ENCODE measurements around the gene SH3PXD2B. TPM values are rescaled to one million over a fixed set of nuclear protein-coding genes. Genes with fewer than 3 reads are reported as not detected.

SH3PXD2B gene
- total and polyA plus RNA-seq, 10 of the 15 experiments (the other 5 are each of a cell fraction or from before 2014, with no cell fraction given) = 0.05 to 1.6 (median 0.57) TPM

DNA sequence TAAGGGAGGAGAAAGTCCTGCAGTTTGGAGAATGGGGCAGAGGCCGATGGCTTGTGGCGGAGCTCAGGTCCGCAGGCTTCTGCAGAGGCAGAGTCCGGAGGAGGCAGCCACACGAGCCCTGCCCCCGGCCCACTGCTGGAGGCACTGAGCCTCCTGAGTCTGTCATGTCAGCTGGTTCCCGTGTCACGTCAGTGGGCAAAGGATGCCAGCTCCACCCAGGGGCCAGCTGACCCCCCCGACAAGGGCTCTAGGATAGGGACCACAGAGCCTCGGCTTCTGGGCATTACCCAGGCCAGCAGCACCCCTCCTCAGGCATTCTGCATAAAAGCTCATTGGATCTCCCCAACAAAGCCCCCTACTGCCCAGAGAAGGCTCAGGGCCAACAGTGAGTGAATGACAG, 8.5 kb downstream of the SH3PXD2B start (continued):
- TF ChIP-seq, protein P1, sequence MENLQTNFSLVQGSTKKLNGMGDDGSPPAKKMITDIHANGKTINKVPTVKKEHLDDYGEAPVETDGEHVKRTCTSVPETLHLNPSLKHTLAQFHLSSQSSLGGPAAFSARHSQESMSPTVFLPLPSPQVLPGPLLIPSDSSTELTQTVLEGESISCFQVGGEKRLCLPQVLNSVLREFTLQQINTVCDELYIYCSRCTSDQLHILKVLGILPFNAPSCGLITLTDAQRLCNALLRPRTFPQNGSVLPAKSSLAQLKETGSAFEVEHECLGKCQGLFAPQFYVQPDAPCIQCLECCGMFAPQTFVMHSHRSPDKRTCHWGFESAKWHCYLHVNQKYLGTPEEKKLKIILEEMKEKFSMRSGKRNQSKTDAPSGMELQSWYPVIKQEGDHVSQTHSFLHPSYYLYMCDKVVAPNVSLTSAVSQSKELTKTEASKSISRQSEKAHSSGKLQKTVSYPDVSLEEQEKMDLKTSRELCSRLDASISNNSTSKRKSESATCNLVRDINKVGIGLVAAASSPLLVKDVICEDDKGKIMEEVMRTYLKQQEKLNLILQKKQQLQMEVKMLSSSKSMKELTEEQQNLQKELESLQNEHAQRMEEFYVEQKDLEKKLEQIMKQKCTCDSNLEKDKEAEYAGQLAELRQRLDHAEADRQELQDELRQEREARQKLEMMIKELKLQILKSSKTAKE (IDR thresholded peaks at IDR 0.05; ENCODE audit: low read depth, poor library complexity, severe bottlenecking) = no peak
- TF ChIP-seq BHLHE40 (IDR thresholded peaks at IDR 0.05; ENCODE audit: borderline replicate concordance in 1 of 2, low read depth in 2 of 2, low read length in 1 of 2) (no peak), IKZF1 (conservative IDR thresholded peaks at IDR 0.05) (no peak), PAX8 (IDR thresholded peaks at IDR 0.05) (no peak), IKZF2 (IDR thresholded peaks at IDR 0.05) (no peak), ZNF384 (IDR thresholded peaks at IDR 0.05; ENCODE audit: borderline replicate concordance, low read depth, low read length) (no peak), HDAC6 (IDR thresholded peaks at IDR 0.05; ENCODE audit: unreplicated experiment) (no peak)
- TF ChIP-seq, protein P2, sequence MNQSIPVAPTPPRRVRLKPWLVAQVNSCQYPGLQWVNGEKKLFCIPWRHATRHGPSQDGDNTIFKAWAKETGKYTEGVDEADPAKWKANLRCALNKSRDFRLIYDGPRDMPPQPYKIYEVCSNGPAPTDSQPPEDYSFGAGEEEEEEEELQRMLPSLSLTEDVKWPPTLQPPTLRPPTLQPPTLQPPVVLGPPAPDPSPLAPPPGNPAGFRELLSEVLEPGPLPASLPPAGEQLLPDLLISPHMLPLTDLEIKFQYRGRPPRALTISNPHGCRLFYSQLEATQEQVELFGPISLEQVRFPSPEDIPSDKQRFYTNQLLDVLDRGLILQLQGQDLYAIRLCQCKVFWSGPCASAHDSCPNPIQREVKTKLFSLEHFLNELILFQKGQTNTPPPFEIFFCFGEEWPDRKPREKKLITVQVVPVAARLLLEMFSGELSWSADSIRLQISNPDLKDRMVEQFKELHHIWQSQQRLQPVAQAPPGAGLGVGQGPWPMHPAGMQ (IDR thresholded peaks at IDR 0.05; ENCODE audit: borderline replicate concordance) = no peak

DNA sequence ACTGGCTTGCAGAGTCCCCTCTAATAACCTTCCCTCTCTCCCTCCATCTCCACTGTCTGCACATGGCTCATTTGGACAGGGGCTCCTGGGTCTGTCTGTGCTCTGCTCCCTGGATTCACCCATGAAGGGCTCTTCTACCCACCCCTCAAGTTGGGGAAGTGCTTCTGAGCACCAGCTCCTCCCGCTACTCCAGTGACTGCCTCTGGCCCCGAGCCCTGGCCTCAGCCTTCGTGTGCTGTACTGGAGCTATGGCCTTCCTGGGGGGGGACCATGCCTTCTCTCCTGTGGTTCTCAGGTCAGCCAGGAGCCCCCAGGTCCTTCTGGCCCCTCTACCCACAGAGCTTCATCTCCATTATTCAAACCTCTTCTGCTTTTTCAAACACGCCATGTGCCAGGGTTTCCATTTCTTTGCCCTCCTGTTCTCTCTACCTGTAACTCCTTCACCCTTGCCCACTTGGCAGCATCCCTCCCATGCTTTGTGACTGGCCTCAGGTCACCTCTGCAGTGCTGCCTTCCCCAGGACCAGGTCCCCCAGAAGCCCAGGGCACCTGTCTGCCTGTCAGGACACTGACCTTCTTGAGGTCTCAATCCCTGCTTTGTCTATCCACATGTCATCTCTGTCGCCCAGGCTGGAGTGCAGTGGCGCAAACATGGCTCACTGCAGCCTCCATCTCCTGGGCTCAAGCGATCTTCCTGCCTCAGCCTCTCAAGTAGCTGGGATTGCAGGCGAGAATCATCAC, 9.5 kb downstream of the SH3PXD2B start:
- ChIA-PET SMC1A (ENCODE audit: uncharacterized antibody, unreplicated experiment) (no interaction called here), POLR2A (no interaction called here), CTCF (no interaction called here), RAD21 (ENCODE audit: unreplicated experiment) (no interaction called here)
- Histone ChIP-seq H3K79me2 (ENCODE audit: control insufficient read depth, insufficient read depth, low read length) (no peaks in the 10 kb centered on the region), H3K27me3 (replicated peaks in 1 of 2; ENCODE audit: control insufficient read depth in 2 of 2, insufficient read depth in 2 of 2, low read length in 1 of 2) (peaks cover 3% of the 10 kb centered on the region in 2 experiments; a peak in 2 of 4 replicates), H3K4me3 (no peak overlapping the region), H2AFZ (ENCODE audit: control insufficient read depth, low read depth, low read length) (no peak overlapping the region), H3K9me3 (replicated peaks; ENCODE audit: control insufficient read depth, insufficient read depth, low read length) (no peaks in the 10 kb centered on the region; the same call in 2 of the 3 replicates), H3K36me3 (ENCODE audit: control insufficient read depth in 2 of 2, insufficient read depth in 2 of 2, low read length in 1 of 2) (no peaks in the 10 kb centered on the region), H4K20me1 (ENCODE audit: control insufficient read depth, insufficient read depth) (no peaks in the 10 kb centered on the region), H3K27ac (ENCODE audit: control insufficient read depth, insufficient read depth) (no peak overlapping the region), H3K4me2 (ENCODE audit: control insufficient read depth, insufficient read depth) (no peak overlapping the region), H3K4me1 (ENCODE audit: control insufficient read depth, insufficient read depth, low read length) (no peaks in the 10 kb centered on the region), H3K9ac (ENCODE audit: control insufficient read depth, insufficient read depth, low read length) (no peak overlapping the region)
- FAIRE-seq = no peak
- no peak for DNase-seq (ENCODE audit: low read depth, low spot score)
- WGBS (ENCODE audit: insufficient coverage, insufficient replicate concordance, low lambda C conversion rate, missing lambda C conversion rate) = 33% methylated on average over 8 of the region's 8 CpGs
- ATAC-seq = no peak
- in situ Hi-C loops (cut with MboI) (no loop called here), intact Hi-C loops (cut with micrococcal nuclease; ENCODE audit: unreplicated experiment) (no loop called here)
- no TSS peak for BruUV-seq (replicated peaks)
- no peak for TF ChIP-seq ZSCAN29 (IDR thresholded peaks at IDR 0.05)
- no peak for TF ChIP-seq RFX5 (IDR thresholded peaks at IDR 0.05; ENCODE audit: low read depth, low read length)
- no peak for TF ChIP-seq EZH2 (IDR thresholded peaks at IDR 0.05; ENCODE audit: borderline replicate concordance, control insufficient read depth, low read depth, low read length)
- TF ChIP-seq EED (IDR thresholded peaks at IDR 0.05; ENCODE audit: low read depth) = no peak
- TF ChIP-seq YY1 (IDR thresholded peaks at IDR 0.05; ENCODE audit: low read depth, low read length) = no peak
- TF ChIP-seq ZNF207 (IDR thresholded peaks at IDR 0.05; ENCODE audit: borderline replicate concordance) = no peak
- TF ChIP-seq, protein P3, sequence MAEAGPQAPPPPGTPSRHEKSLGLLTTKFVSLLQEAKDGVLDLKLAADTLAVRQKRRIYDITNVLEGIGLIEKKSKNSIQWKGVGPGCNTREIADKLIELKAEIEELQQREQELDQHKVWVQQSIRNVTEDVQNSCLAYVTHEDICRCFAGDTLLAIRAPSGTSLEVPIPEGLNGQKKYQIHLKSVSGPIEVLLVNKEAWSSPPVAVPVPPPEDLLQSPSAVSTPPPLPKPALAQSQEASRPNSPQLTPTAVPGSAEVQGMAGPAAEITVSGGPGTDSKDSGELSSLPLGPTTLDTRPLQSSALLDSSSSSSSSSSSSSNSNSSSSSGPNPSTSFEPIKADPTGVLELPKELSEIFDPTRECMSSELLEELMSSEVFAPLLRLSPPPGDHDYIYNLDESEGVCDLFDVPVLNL (IDR thresholded peaks at IDR 0.05; ENCODE audit: low read depth, low read length) = no peak
- TF ChIP-seq POLR2AphosphoS2 (IDR thresholded peaks at IDR 0.05; ENCODE audit: low read depth, low read length) = no peak
- TF ChIP-seq, protein P4, sequence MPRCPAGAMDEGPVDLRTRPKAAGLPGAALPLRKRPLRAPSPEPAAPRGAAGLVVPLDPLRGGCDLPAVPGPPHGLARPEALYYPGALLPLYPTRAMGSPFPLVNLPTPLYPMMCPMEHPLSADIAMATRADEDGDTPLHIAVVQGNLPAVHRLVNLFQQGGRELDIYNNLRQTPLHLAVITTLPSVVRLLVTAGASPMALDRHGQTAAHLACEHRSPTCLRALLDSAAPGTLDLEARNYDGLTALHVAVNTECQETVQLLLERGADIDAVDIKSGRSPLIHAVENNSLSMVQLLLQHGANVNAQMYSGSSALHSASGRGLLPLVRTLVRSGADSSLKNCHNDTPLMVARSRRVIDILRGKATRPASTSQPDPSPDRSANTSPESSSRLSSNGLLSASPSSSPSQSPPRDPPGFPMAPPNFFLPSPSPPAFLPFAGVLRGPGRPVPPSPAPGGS (IDR thresholded peaks at IDR 0.05; ENCODE audit: borderline replicate concordance, insufficient read depth, low read depth, low read length, poor library complexity, severe bottlenecking) = no peak

All from GM12878 (cell line).